Keratinocyte (primary cell): ENCODE data around the gene HTT-AS. TPM values are rescaled to one million over a fixed set of nuclear protein-coding genes. Genes with fewer than 3 reads are reported as not detected.

Experiments used
- DNase-seq: peaks from one replicate; pipeline ENCODE4 v3.0.0-alpha.2; 2011; ENCODE audit warnings: low read depth, missing footprints, low spot score
- FAIRE-seq: peaks from 2 replicates; lab custom pipeline; 2011; peaks lifted over from hg19 to GRCh38; lab: Jason Lieb, UNC
- H2AFZ ChIP-seq: 2 replicates; pipeline ENCODE4 v1.6.0; 2012; ENCODE audit warnings: low read length, control low read depth, inconsistent platforms; ENCODE audit not compliant: control insufficient read depth
- H3K27ac ChIP-seq: 2 replicates; pipeline ENCODE4 v1.5.1; 2011; ENCODE audit warnings: low read length; ENCODE audit not compliant: control insufficient read depth, insufficient read depth
- H3K27me3 ChIP-seq: 3 replicates; pipeline ENCODE4 v1.6.0; 2011; ENCODE audit warnings: low read length; ENCODE audit not compliant: control insufficient read depth, insufficient read depth; ENCODE audit errors: extremely low read depth
- H3K36me3 ChIP-seq, 2 experiments: 2 replicates in 1 of 2; 3 replicates in 1 of 2; pipeline ENCODE4 v1.5.1; 2011; ENCODE audit warnings: low read length in 2 of 2, mild to moderate bottlenecking in 1 of 2; ENCODE audit not compliant: control insufficient read depth in 2 of 2, insufficient read depth in 2 of 2; ENCODE audit errors: extremely low read depth in 1 of 2
- H3K4me1 ChIP-seq: 3 replicates; pipeline ENCODE4 v1.5.1; 2011; ENCODE audit warnings: low read length; ENCODE audit not compliant: control insufficient read depth, insufficient read depth; ENCODE audit errors: extremely low read depth
- H3K4me2 ChIP-seq: 3 replicates; pipeline ENCODE4 v1.6.0; 2011; ENCODE audit warnings: low read depth, low read length; ENCODE audit not compliant: control insufficient read depth, insufficient read depth; ENCODE audit errors: extremely low read depth
- H3K4me3 ChIP-seq, 3 experiments: fragments of 200-600 bp in 1 of 3; sonication (generic) in 1 of 3; 2 replicates in 2 of 3; 3 replicates in 1 of 3; pipeline ENCODE4 v1.5.1; 2011 to 2016; ENCODE audit warnings: low read length in 3 of 3, mild to moderate bottlenecking in 3 of 3, control low read depth in 2 of 3, inconsistent platforms in 1 of 3, low read depth in 1 of 3, mixed read lengths in 1 of 3, mixed run types in 1 of 3, moderate library complexity in 1 of 3; ENCODE audit not compliant: control insufficient read depth in 2 of 3, insufficient read depth in 2 of 3; ENCODE audit errors: extremely low read depth in 1 of 3
- H3K79me2 ChIP-seq: 2 replicates; pipeline ENCODE4 v1.6.0; 2012; ENCODE audit warnings: low read length; ENCODE audit not compliant: control insufficient read depth, insufficient read depth
- H3K9ac ChIP-seq: 3 replicates; pipeline ENCODE4 v1.6.0; 2011; ENCODE audit warnings: low read length; ENCODE audit not compliant: control insufficient read depth, insufficient read depth; ENCODE audit errors: extremely low read depth
- H3K9me1 ChIP-seq: 3 replicates; pipeline ENCODE4 v1.6.0; 2011; ENCODE audit warnings: low read length; ENCODE audit not compliant: control insufficient read depth, insufficient read depth; ENCODE audit errors: extremely low read depth
- H3K9me3 ChIP-seq: 2 replicates; pipeline ENCODE4 v1.5.1; 2012; ENCODE audit warnings: low read depth, low read length; ENCODE audit not compliant: control insufficient read depth
- H4K20me1 ChIP-seq: 3 replicates; pipeline ENCODE4 v1.6.0; 2011; ENCODE audit warnings: low read length; ENCODE audit not compliant: control insufficient read depth, insufficient read depth; ENCODE audit errors: extremely low read depth
- CTCF ChIP-seq, 3 experiments: IDR thresholded peaks in 1 of 3; conservative IDR thresholded peaks in 1 of 3; optimal IDR thresholded peaks in 1 of 3; 2 replicates in 2 of 3; 3 replicates in 1 of 3; pipeline versions ENCODE3 to v1.5.1; 2011; ENCODE audit warnings: low read length in 3 of 3, mild to moderate bottlenecking in 3 of 3, moderate library complexity in 2 of 3, control low read depth in 1 of 3, inconsistent platforms in 1 of 3; ENCODE audit not compliant: insufficient read depth in 2 of 3; ENCODE audit errors: extremely low read depth in 1 of 3
- EZH2 ChIP-seq: IDR thresholded peaks from one replicate; pipeline ENCODE4 v1.6.1; 2012; ENCODE audit warnings: inconsistent platforms, mild to moderate bottlenecking, low read length, moderate library complexity
- dilution Hi-C: fragments of 300-500 bp; cut with MboI; formaldehyde crosslinking; loops from one replicate; pipeline ENCODE4 v1.7.0; 2020; ENCODE audit warnings: low sequenced_read_pairs; ENCODE audit not compliant: extremely low pct_ligation_motif_present
- polyA plus RNA-seq, 5 experiments: library from polyadenylated mRNA; depleted of rRNA in 3 of 5; stranded (reverse) in 3 of 5; stranded (forward) in 1 of 5; unstranded in 1 of 5; fragments of >200 nt; gene quantifications; 1 replicate in 1 of 5; 2 replicates in 3 of 5; 3 replicates in 1 of 5; pipeline versions ENCODE4 v1.2.1 to v1.2.3, GENCODE V29; 2011 to 2012; ENCODE audit warnings: missing spikeins in 2 of 5, low read depth in 1 of 5, low replicate concordance in 1 of 5

HTT-AS gene
- polyA plus RNA-seq, 1 donor (not counting 4 experiments of a cell fraction or from before 2014, with no cell fraction given): not detected

- dilution Hi-C loops: no loop called here
- DNase-seq (no peak), FAIRE-seq (no peak)
- peaks cover 17% of the 10 kb centered on the region for H3K4me1 ChIP-seq
- no peaks in the 10 kb centered on the region for H4K20me1 ChIP-seq
- H2AFZ ChIP-seq: no peak overlapping the region
- peaks cover 7% of the 10 kb centered on the region for H3K27me3 ChIP-seq
- no peak overlapping the region for H3K27ac ChIP-seq
- H3K9me3 ChIP-seq: no peaks in the 10 kb centered on the region
- no peaks in the 10 kb centered on the region for H3K36me3 ChIP-seq
- no peaks in the 10 kb centered on the region for H3K9me1 ChIP-seq
- TF ChIP-seq CTCF (optimal IDR thresholded peaks at IDR 0.05 in 1 of 3, IDR thresholded peaks at IDR 0.05 in 1 of 3, conservative IDR thresholded peaks at IDR 0.05 in 1 of 3; ENCODE audit: extremely low read depth in 1 of 3, insufficient read depth in 2 of 3, low read length in 3 of 3) (no peak), EZH2 (no peak)
- no peak overlapping the region for H3K9ac ChIP-seq
- no peak overlapping the region for H3K4me3 ChIP-seq
- no peak overlapping the region for H3K4me2 ChIP-seq
- no peaks in the 10 kb centered on the region for H3K79me2 ChIP-seq
These were observed 30.9 kb downstream of the HTT-AS start for GRCh38 chr4:3043282-3044020.

GRCh38 chr4:3042226-3042625 is 32.1 kb downstream of the HTT-AS start:
- peak overlapping the region; percentile 85 for H2AFZ ChIP-seq
- peak overlapping the region in 1 of 3 experiments; percentile 65 for H3K4me3 ChIP-seq
- peak overlapping the region; percentile 80 for H3K4me2 ChIP-seq
- peaks cover 10% of the 10 kb centered on the region for H3K27me3 ChIP-seq
- no peak for DNase-seq
- no peaks in the 10 kb centered on the region for H3K9me3 ChIP-seq
- peak overlapping the region; percentile 71 for H3K9ac ChIP-seq
- H3K4me1 ChIP-seq: peaks cover 27% of the 10 kb centered on the region
- no peaks in the 10 kb centered on the region for H3K36me3 ChIP-seq
- H3K27ac ChIP-seq: no peak overlapping the region
- H3K9me1 ChIP-seq: no peaks in the 10 kb centered on the region
- FAIRE-seq: no peak
- TF ChIP-seq EZH2: no peak
- TF ChIP-seq CTCF (optimal IDR thresholded peaks at IDR 0.05 in 1 of 3, IDR thresholded peaks at IDR 0.05 in 1 of 3, conservative IDR thresholded peaks at IDR 0.05 in 1 of 3; ENCODE audit: extremely low read depth in 1 of 3, insufficient read depth in 2 of 3, low read length in 3 of 3): no peak
- no peaks in the 10 kb centered on the region for H4K20me1 ChIP-seq
- no peaks in the 10 kb centered on the region for H3K79me2 ChIP-seq
- dilution Hi-C loops: no loop called here
